ENCODE data around the gene GRHL3. TPM values are rescaled to one million over a fixed set of nuclear protein-coding genes. Genes with fewer than 3 reads are reported as not detected.

The GRHL3 gene
- total and polyA plus RNA-seq, 10 of the 15 experiments (the other 5 are each of a cell fraction or from before 2014, with no cell fraction given), result 0.07 to 0.87 (median 0.34) TPM

DNA sequence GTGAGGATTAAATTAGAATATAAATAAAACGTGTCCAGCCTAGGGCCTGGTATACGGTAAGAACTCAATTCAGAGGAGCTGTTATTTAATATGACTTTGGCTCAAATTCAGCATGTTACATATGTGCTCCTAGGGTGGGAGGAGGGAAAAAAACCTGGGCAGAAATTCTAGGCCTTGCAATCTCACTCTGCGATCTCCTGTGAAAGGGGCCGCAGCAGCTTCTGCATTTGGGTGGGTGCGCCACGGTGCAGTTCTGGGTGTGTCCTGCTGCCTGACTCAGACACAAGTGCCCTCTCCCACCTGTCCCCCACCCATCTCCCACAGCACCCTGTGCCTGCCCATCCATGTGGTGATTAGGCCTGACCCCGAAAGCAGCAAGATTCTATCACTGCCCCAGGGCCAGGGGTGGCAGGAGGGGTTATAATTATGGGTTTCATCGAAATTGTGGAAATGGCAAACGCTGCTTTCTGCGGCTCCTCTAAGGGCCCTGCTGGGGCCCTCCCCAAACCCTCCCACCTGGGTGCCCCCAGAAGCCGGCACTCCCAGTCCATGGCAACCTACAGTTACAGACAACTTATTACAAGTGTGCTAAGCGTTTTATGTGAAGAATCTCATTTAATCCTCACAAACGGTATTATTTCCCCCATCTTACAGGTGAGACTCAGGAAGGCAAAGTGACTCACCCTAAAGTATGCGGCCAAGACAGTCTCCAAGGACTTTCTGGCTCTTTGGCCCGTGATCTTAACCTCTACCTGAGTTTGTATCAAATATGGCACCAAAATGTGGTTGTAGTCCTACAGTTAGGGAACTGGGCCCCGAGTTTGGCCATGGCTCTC lies 25.5 kb upstream of the GRHL3 start (continued):
- TF ChIP-seq PKNOX1 (IDR thresholded peaks at IDR 0.05) (no peak), POLR2AphosphoS2 (IDR thresholded peaks at IDR 0.05; ENCODE audit: low read depth, low read length) (no peak), E2F8 (IDR thresholded peaks at IDR 0.05; ENCODE audit: low read depth, partially characterized antibody) (no peak), KDM1A (IDR thresholded peaks at IDR 0.05; ENCODE audit: borderline replicate concordance) (no peak), FOXM1 (IDR thresholded peaks at IDR 0.05; ENCODE audit: low read depth, low read length) (no peak), SPI1 (IDR thresholded peaks at IDR 0.05; ENCODE audit: borderline replicate concordance, insufficient read depth, low read depth, low read length) (no peak), E4F1 (IDR thresholded peaks at IDR 0.05; ENCODE audit: borderline replicate concordance, partially characterized antibody) (no peak), FOS (IDR thresholded peaks at IDR 0.05; ENCODE audit: borderline replicate concordance, extremely low read depth, insufficient read length) (no peak)
- TF ChIP-seq, protein P1, sequence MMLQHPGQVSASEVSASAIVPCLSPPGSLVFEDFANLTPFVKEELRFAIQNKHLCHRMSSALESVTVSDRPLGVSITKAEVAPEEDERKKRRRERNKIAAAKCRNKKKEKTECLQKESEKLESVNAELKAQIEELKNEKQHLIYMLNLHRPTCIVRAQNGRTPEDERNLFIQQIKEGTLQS (IDR thresholded peaks at IDR 0.05; ENCODE audit: borderline replicate concordance, extremely low read depth, low read depth, low read length), result no peak
- TF ChIP-seq, protein P2, sequence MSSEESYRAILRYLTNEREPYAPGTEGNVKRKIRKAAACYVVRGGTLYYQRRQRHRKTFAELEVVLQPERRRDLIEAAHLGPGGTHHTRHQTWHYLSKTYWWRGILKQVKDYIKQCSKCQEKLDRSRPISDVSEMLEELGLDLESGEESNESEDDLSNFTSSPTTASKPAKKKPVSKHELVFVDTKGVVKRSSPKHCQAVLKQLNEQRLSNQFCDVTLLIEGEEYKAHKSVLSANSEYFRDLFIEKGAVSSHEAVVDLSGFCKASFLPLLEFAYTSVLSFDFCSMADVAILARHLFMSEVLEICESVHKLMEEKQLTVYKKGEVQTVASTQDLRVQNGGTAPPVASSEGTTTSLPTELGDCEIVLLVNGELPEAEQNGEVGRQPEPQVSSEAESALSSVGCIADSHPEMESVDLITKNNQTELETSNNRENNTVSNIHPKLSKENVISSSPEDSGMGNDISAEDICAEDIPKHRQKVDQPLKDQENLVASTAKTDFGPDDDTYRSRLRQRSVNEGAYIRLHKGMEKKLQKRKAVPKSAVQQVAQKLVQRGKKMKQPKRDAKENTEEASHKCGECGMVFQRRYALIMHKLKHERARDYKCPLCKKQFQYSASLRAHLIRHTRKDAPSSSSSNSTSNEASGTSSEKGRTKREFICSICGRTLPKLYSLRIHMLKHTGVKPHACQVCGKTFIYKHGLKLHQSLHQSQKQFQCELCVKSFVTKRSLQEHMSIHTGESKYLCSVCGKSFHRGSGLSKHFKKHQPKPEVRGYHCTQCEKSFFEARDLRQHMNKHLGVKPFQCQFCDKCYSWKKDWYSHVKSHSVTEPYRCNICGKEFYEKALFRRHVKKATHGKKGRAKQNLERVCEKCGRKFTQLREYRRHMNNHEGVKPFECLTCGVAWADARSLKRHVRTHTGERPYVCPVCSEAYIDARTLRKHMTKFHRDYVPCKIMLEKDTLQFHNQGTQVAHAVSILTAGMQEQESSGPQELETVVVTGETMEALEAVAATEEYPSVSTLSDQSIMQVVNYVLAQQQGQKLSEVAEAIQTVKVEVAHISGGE (CRISPR knock-in tag; IDR thresholded peaks at IDR 0.05), result no peak
